Measurements from ENCODE around the gene ZNF66. TPM values are rescaled to one million over a fixed set of nuclear protein-coding genes. Genes with fewer than 3 reads are reported as not detected.
A peak's percentile ranks its signal among the peaks of the same experiment; 100 is the strongest.
"Not testable (repeated sequence)": the region's sequence is repeated elsewhere in the genome, so short reads cannot be mapped to it uniquely, and the experiment has no call there.

ZNF66 gene
- 1.8 and 2.1 TPM in 2 replicates for total RNA-seq (2014; rRNA removed; shearing (Covaris generic); ENCODE audit: low replicate concordance)

GRCh38 chr19:20776083-20777076, at the start of gene ZNF66:
Gene ZNF66 (plus strand): TSS chr19:20776304. CDS start chr19:20776448, 144 bp downstream.
- H3K4me3 ChIP-seq: peak within 1 kb of the TSS; percentile 68
- H3K9me3 ChIP-seq: no peaks in the 10 kb centered on the region
- H3K27me3 ChIP-seq: no peaks in the 10 kb centered on the region
- DNase-seq: peak; percentile 89
- no peaks in the 10 kb centered on the region for H3K36me3 ChIP-seq

GRCh38 chr19:20750169-20750568, 25.9 kb upstream of the ZNF66 start:
- H3K9me3 ChIP-seq, H3K36me3 ChIP-seq, DNase-seq, H3K27me3 ChIP-seq, H3K4me3 ChIP-seq: not testable (repeated sequence)

GRCh38 chr19:20752291-20752690, 23.8 kb upstream of the ZNF66 start:
- H3K27me3 ChIP-seq, DNase-seq, H3K4me3 ChIP-seq, H3K36me3 ChIP-seq, H3K9me3 ChIP-seq: not testable (repeated sequence)

GRCh38 chr19:20769225-20769736, 6.8 kb upstream of the ZNF66 start:
- not testable (repeated sequence) for H3K36me3 ChIP-seq, H3K27me3 ChIP-seq, H3K9me3 ChIP-seq, DNase-seq, H3K4me3 ChIP-seq

GRCh38 chr19:20787786-20788185, 11.7 kb downstream of the ZNF66 start:
- Histone ChIP-seq H3K36me3 (peaks cover 4% of the 10 kb centered on the region; the same call in 1 of the 2 replicates), H3K9me3 (no peaks in the 10 kb centered on the region), H3K27me3 (no peaks in the 10 kb centered on the region), H3K4me3 (no peak overlapping the region)
- no peak for DNase-seq

GRCh38 chr19:20791806-20792205, 15.7 kb downstream of the ZNF66 start:
- no peaks in the 10 kb centered on the region for H3K36me3 ChIP-seq
- no peaks in the 10 kb centered on the region for H3K9me3 ChIP-seq
- H3K27me3 ChIP-seq: no peaks in the 10 kb centered on the region
- no peak overlapping the region for H3K4me3 ChIP-seq
- DNase-seq: no peak

- DNase-seq, H3K36me3 ChIP-seq, H3K27me3 ChIP-seq, H3K9me3 ChIP-seq, H3K4me3 ChIP-seq: not testable (repeated sequence)
Observed at GRCh38 chr19:20806311-20807262, 30.5 kb downstream of the ZNF66 start.

GRCh38 chr19:20840371-20840770, 64.3 kb downstream of the ZNF66 start:
- Histone ChIP-seq H3K27me3 (no peaks in the 10 kb centered on the region), H3K4me3 (no peak overlapping the region), H3K9me3 (no peaks in the 10 kb centered on the region), H3K36me3 (no peaks in the 10 kb centered on the region)
- DNase-seq: no peak

Other genes with a start within 250 kb of the ZNF66 start
- gene ZNF737, start 210.5 kb upstream of the ZNF66 start, total RNA-seq (2014; rRNA removed; shearing (Covaris generic); ENCODE audit: low replicate concordance): 1.8 TPM in 1 of 2 replicates, not detected in the other
- 0.99 and 10.4 TPM in 2 replicates for gene ZNF626, start 114.7 kb upstream of the ZNF66 start, total RNA-seq (2014; rRNA removed; shearing (Covaris generic); ENCODE audit: low replicate concordance)
- 0.67 and 1.3 TPM in 2 replicates for gene ZNF85, start 146.9 kb downstream of the ZNF66 start, total RNA-seq (2014; rRNA removed; shearing (Covaris generic); ENCODE audit: low replicate concordance)
- gene ZNF430, start 244.4 kb downstream of the ZNF66 start, total RNA-seq (2014; rRNA removed; shearing (Covaris generic); ENCODE audit: low replicate concordance): 2.3 and 3.2 TPM in 2 replicates